ENCODE data around the gene FXYD2. TPM values are rescaled to one million over a fixed set of nuclear protein-coding genes. Genes with fewer than 3 reads are reported as not detected.
A peak's percentile ranks its signal among the peaks of the same experiment; 100 is the strongest.

The FXYD2 gene
- total RNA-seq (2012; rRNA removed) (not detected in 2 replicates), polyA plus RNA-seq (2012; rRNA removed) (0.09 TPM in 1 of 2 replicates, not detected in the other), Bru-seq, nascent RNA (percentile 5 among the genes with signal in this experiment), BruChase-seq, experiment 1, labeled RNA remaining after a 6-hour chase (percentile 5 among the genes with signal in this experiment), BruChase-seq, experiment 2, labeled RNA remaining after a 2-hour chase (percentile 5 among the genes with signal in this experiment)
- polyA plus RNA-seq (2012; cell fraction: cytosol; rRNA removed) = not detected in 2 replicates
- polyA plus RNA-seq (2012; cell fraction: nucleus; rRNA removed; ENCODE audit: low replicate concordance) = 0.04 and 0.07 TPM in 2 replicates
- long read RNA-seq = 0 reads

DNA sequence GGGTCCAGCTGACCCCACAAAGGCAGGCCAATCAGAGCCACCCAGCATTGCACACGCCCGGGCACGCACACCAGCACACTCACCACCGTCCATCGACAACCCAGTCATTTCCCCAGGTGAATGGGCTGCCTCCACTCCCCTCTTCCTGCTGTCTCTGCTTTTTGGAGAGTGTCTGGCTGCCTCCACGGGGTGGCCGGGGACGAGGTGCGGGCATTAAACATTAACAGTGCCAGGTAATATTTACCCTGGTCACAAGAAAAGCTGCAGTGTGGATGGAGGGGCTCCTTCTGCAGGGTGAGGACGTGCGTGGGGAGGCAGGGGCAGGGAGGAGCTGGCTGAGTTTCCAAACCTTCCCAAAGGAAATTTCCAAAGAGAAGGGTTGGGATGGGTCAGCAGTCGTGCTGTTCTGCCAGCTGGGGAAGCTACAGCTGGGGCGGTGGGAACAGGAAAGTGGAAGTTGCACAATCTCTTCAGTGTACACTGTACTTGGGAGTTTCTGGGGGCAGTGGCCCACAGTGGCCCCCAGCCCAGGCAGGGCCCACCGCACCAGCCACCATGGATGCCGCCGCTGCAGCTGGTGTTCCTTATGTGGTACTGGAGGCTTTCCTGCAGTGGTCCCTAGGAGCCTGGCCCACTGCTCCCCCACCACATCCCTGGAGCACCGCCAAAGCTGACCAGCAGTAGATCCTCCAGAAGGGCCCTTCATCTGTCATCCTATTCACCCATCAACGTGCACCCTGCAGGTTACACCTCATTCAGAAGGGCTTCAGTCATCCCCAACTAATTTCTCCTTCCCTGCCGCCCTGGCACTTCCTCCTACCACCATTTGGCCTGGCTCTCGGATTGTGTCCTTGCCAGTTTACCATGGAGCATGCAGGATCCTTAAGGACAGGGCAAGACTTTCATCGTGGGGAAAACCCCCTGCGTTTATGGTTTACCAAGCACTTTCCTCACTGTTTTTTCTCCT, at the start of gene FXYD2:
Gene FXYD2, minus strand, starts transcription at position 174 of the 967 bp plus-strand sequence. Its CDS starts 66 bp downstream, at position 108.
- peaks cover 10% of the 10 kb centered on the region; the same call in 1 of the 2 replicates for H3K4me1 ChIP-seq (ENCODE audit: control insufficient read depth, insufficient read depth, low read length)
- H3K4ac ChIP-seq (ENCODE audit: low read depth, low read length) = no peak within 1 kb of the TSS
- dilution Hi-C loops (cut with HindIII; ENCODE audit: low sequenced_read_pairs, unreplicated experiment) = no loop called here
- no peaks in the 10 kb centered on the region for H3K36me3 ChIP-seq (ENCODE audit: control insufficient read depth, insufficient read depth, low read length)
- no peak within 1 kb of the TSS for H3K14ac ChIP-seq (replicated peaks; ENCODE audit: low read depth, low read length)
- no peak within 1 kb of the TSS for H2BK5ac ChIP-seq (ENCODE audit: low read depth, low read length, poor library complexity, severe bottlenecking)
- peak within 1 kb of the TSS; percentile 76 for H2AFZ ChIP-seq (replicated peaks; ENCODE audit: low read length, poor library complexity)
- H2AK5ac ChIP-seq (ENCODE audit: low read depth, low read length) = no peak within 1 kb of the TSS
- H3K9ac ChIP-seq (ENCODE audit: low read depth, low read length) = no peak within 1 kb of the TSS
- H2AK9ac ChIP-seq (replicated peaks; ENCODE audit: low read depth, low read length, poor library complexity) = peak within 1 kb of the TSS; percentile 82
- H2BK15ac ChIP-seq (ENCODE audit: low read depth, low read length) = no peak within 1 kb of the TSS
- in situ Hi-C loops (cut with MboI; ENCODE audit: low sequenced_read_pairs) = no loop called here
- peaks cover 2% of the 10 kb centered on the region; the same call in 1 of the 2 replicates for H3K27me3 ChIP-seq (ENCODE audit: control insufficient read depth, insufficient read depth, low read length)
- no peak within 1 kb of the TSS for H2BK20ac ChIP-seq (ENCODE audit: low read depth, low read length)
- POLR2A ChIA-PET (ENCODE audit: unreplicated experiment) = no interaction called here
- no peak within 1 kb of the TSS for H3K56ac ChIP-seq (ENCODE audit: extremely low read depth, insufficient read depth, low read length)
- no peaks in the 10 kb centered on the region for H4K20me1 ChIP-seq (ENCODE audit: insufficient read depth, low read length)
- no peak within 1 kb of the TSS for H2BK120ac ChIP-seq (ENCODE audit: low read depth, low read length)
- no peak within 1 kb of the TSS for H3K23ac ChIP-seq (ENCODE audit: low read depth, low read length)
- H3K27ac ChIP-seq (ENCODE audit: insufficient read depth, low read length) = no peak within 1 kb of the TSS
- WGBS, 2 experiments (ENCODE audit: extremely low coverage in 2 of 2, insufficient read length in 1 of 2) = 50% methylated on average over 5 of the region's 22 CpGs; no CpG with 5 or more reads in 1 of the 2 experiments
- intact Hi-C loops (cut with micrococcal nuclease) = no loop called here
- TF ChIP-seq CHD1 (IDR thresholded peaks at IDR 0.05; ENCODE audit: low read depth, low read length) (no peak), CEBPB (IDR thresholded peaks at IDR 0.05; ENCODE audit: low read depth, low read length) (peak; percentile 50; the same call in 1 of the 2 replicates), RFX5 (IDR thresholded peaks at IDR 0.05; ENCODE audit: low read depth, low read length) (no peak)
- TF ChIP-seq, protein P1, sequence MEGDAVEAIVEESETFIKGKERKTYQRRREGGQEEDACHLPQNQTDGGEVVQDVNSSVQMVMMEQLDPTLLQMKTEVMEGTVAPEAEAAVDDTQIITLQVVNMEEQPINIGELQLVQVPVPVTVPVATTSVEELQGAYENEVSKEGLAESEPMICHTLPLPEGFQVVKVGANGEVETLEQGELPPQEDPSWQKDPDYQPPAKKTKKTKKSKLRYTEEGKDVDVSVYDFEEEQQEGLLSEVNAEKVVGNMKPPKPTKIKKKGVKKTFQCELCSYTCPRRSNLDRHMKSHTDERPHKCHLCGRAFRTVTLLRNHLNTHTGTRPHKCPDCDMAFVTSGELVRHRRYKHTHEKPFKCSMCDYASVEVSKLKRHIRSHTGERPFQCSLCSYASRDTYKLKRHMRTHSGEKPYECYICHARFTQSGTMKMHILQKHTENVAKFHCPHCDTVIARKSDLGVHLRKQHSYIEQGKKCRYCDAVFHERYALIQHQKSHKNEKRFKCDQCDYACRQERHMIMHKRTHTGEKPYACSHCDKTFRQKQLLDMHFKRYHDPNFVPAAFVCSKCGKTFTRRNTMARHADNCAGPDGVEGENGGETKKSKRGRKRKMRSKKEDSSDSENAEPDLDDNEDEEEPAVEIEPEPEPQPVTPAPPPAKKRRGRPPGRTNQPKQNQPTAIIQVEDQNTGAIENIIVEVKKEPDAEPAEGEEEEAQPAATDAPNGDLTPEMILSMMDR (conservative IDR thresholded peaks at IDR 0.05; ENCODE audit: low read depth, low read length) = no peak
- BruUV-seq (replicated peaks) = no TSS peak
- H4K91ac ChIP-seq (ENCODE audit: insufficient read depth, low read depth, low read length) = no peak within 1 kb of the TSS
- DNase-seq = no peak
- H3K18ac ChIP-seq (ENCODE audit: low read depth, low read length) = no peak within 1 kb of the TSS
- H4K5ac ChIP-seq (ENCODE audit: low read depth, low read length) = no peak within 1 kb of the TSS
- no peak within 1 kb of the TSS for H4K8ac ChIP-seq (ENCODE audit: low read depth in 2 of 2, low read length in 2 of 2)
- H3K9me1 ChIP-seq (ENCODE audit: insufficient read depth, low read length) = no peaks in the 10 kb centered on the region
- H3K79me1 ChIP-seq (ENCODE audit: low read depth in 1 of 2, low read length in 2 of 2) = no peaks in the 10 kb centered on the region
- no peak for ATAC-seq (ENCODE audit: low read depth)
- CTCF ChIA-PET = interaction anchor here (1.1 kb wide), 1 partner anchor 122 kb away, joined by 7 read pairs; no protein-coding TSS in a partner anchor
- no peak within 1 kb of the TSS for H3K4me2 ChIP-seq (ENCODE audit: low read depth, low read length)
- no peaks in the 10 kb centered on the region for H3K9me3 ChIP-seq (ENCODE audit: control insufficient read depth, insufficient read depth, low read length)
- no peak within 1 kb of the TSS for H3K4me3 ChIP-seq (ENCODE audit: insufficient read depth, low read depth, low read length)

All from IMR-90 (cell line).